HG03469 (cell line): Measurements from ENCODE around the gene PAX5.
"Not testable (repeated sequence)": the region's sequence is repeated elsewhere in the genome, so short reads cannot be mapped to it uniquely, and the experiment has no call there.

Experiments
- ATAC-seq: cut with Tn5 transposase; IDR thresholded peaks from one replicate; pipeline ENCODE4 v1.9.1; 2021; ENCODE audit warnings: mild to moderate bottlenecking, moderate library complexity, moderate number of reproducible peaks; ENCODE audit not compliant: unreplicated experiment

The PAX5 gene

GRCh38 chr9:36888551-36888950 lies 145.5 kb downstream of the PAX5 start:
- ATAC-seq, result no peak

GRCh38 chr9:36884721-36885120 lies 149.3 kb downstream of the PAX5 start:
- no peak for ATAC-seq

GRCh38 chr9:36882594-36882993 lies 151.5 kb downstream of the PAX5 start:
- ATAC-seq, result no peak

- ATAC-seq, result no peak
Observed at GRCh38 chr9:36881743-36882441, 152.2 kb downstream of the PAX5 start.

GRCh38 chr9:36881316-36881715 lies 152.8 kb downstream of the PAX5 start:
- no peak for ATAC-seq

- no peak for ATAC-seq
Observed at GRCh38 chr9:36880075-36880474, 154.0 kb downstream of the PAX5 start.

GRCh38 chr9:36878986-36879982 lies 154.8 kb downstream of the PAX5 start:
- ATAC-seq, result peak; percentile 62

GRCh38 chr9:36877239-36877638 lies 156.8 kb downstream of the PAX5 start:
- no peak for ATAC-seq

GRCh38 chr9:36876056-36876455 lies 158.0 kb downstream of the PAX5 start:
- ATAC-seq, result no peak

GRCh38 chr9:36874921-36875320 lies 159.1 kb downstream of the PAX5 start:
- no peak for ATAC-seq

- no peak for ATAC-seq
Observed at GRCh38 chr9:36874261-36874660, 159.8 kb downstream of the PAX5 start.

GRCh38 chr9:36873247-36873875 lies 160.7 kb downstream of the PAX5 start:
- no peak for ATAC-seq

GRCh38 chr9:36872641-36873040 lies 161.4 kb downstream of the PAX5 start:
- no peak for ATAC-seq

GRCh38 chr9:36871606-36872005 lies 162.5 kb downstream of the PAX5 start:
- ATAC-seq, result no peak

- ATAC-seq, result no peak
Observed at GRCh38 chr9:36870960-36871359, 163.1 kb downstream of the PAX5 start.

GRCh38 chr9:36869605-36870004 lies 164.5 kb downstream of the PAX5 start:
- ATAC-seq, result not testable (repeated sequence)

GRCh38 chr9:36868586-36869282 lies 165.3 kb downstream of the PAX5 start:
- no peak for ATAC-seq

GRCh38 chr9:36867672-36868471 lies 166.2 kb downstream of the PAX5 start:
- ATAC-seq, result no peak

GRCh38 chr9:36867241-36867640 lies 166.8 kb downstream of the PAX5 start:
- no peak for ATAC-seq

- no peak for ATAC-seq
Observed at GRCh38 chr9:36866840-36867239, 167.2 kb downstream of the PAX5 start.
